Vagina (tissue), 2 donors: ENCODE results near the gene PLA2G4B. TPM values are rescaled to one million over a fixed set of nuclear protein-coding genes. Genes with fewer than 3 reads are reported as not detected.

ENCODE experiments used
- DNase-seq, 2 donors: peaks; one replicate each; pipeline ENCODE4 v3.0.0-alpha.2; 2017; ENCODE audit errors: extremely low spot score in 2 of 2
- H3K27ac ChIP-seq: fragments of 200-600 bp; sonication (generic); one replicate; pipeline ENCODE4 v1.5.1; 2019
- H3K27me3 ChIP-seq: fragments of 200-600 bp; sonication (generic); one replicate; pipeline ENCODE4 v1.5.1; 2019
- H3K36me3 ChIP-seq, 2 donors: fragments of 200-600 bp; sonication (generic); one replicate each; pipeline ENCODE4 v1.5.1; 2017 to 2019
- H3K4me1 ChIP-seq: fragments of 200-600 bp; sonication (generic); one replicate; pipeline ENCODE4 v1.5.1; 2019
- H3K4me3 ChIP-seq, 2 donors: fragments of 200-600 bp; sonication (generic); 1 replicate in 1 of 2; 2 replicates in 1 of 2; pipeline ENCODE4 v1.5.1; 2016 to 2019
- H3K9me3 ChIP-seq: fragments of 200-600 bp; sonication (generic); one replicate; pipeline ENCODE4 v1.5.1; 2019
- CTCF ChIP-seq, 3 experiments: fragments of 450-650 bp in 2 of 3; fragments of 200-600 bp in 1 of 3; sonication (generic) in 1 of 3; IDR thresholded peaks; one replicate each; pipeline ENCODE4 v1.5.1; 2017 to 2019; ENCODE audit warnings: antibody characterized with exemption in 3 of 3, mild to moderate bottlenecking in 2 of 3, moderate library complexity in 2 of 3
- POLR2A ChIP-seq, 2 donors: fragments of 450-650 bp; IDR thresholded peaks; one replicate each; pipeline ENCODE4 v1.6.1; 2017; ENCODE audit warnings: antibody characterized with exemption in 2 of 2, mild to moderate bottlenecking in 2 of 2, moderate library complexity in 2 of 2
- POLR2AphosphoS5 ChIP-seq, 2 donors: sonication (generic); formaldehyde crosslinking; IDR thresholded peaks; one replicate each; pipeline ENCODE4 v1.9.0; 2017; ENCODE audit warnings: antibody characterized with exemption in 2 of 2, mild to moderate bottlenecking in 2 of 2, low read depth in 1 of 2; ENCODE audit not compliant: insufficient read depth in 1 of 2
- intact Hi-C: fragments of 100-400 bp; cut with DNase I; formaldehyde crosslinking; loops from one replicate; pipeline ENCODE4 v1.15.1; 2023
- total RNA-seq: library from RNA; depleted of rRNA; stranded (reverse); fragments of >200 nt; gene quantifications from one replicate; pipeline ENCODE4 v1.2.3, GENCODE V29; 2016

Gene PLA2G4B
- total RNA-seq, 1 donor from 2014 or later, result 34.1 TPM

GRCh38 chr15:41812820-41813375 is 25.7 kb upstream of the PLA2G4B start:
- peaks cover 6% of the 10 kb centered on the region for H3K4me1 ChIP-seq
- peaks cover 0 to 42% of the 10 kb centered on the region in 2 donors for H3K36me3 ChIP-seq
- H3K9me3 ChIP-seq, result no peaks in the 10 kb centered on the region
- H3K27ac ChIP-seq, result no peak overlapping the region
- TF ChIP-seq POLR2AphosphoS5 (IDR thresholded peaks at IDR 0.05; ENCODE audit: insufficient read depth in 1 of 2, low read depth in 1 of 2) (no peak), CTCF (IDR thresholded peaks at IDR 0.05) (no peak), POLR2A (IDR thresholded peaks at IDR 0.05) (no peak)
- H3K4me3 ChIP-seq, result no peak overlapping the region
- no peak for DNase-seq
- intact Hi-C loops, result loop anchor here (5.0 kb wide), 2 partner anchors 41 to 211 kb away; partner anchors contain the start of gene MAPKBP1
- no peaks in the 10 kb centered on the region for H3K27me3 ChIP-seq

GRCh38 chr15:41813426-41813825 is 25.2 kb upstream of the PLA2G4B start:
- Histone ChIP-seq H3K9me3 (no peaks in the 10 kb centered on the region), H3K36me3 (peaks cover 0 to 47% of the 10 kb centered on the region in 2 donors), H3K4me1 (peaks cover 6% of the 10 kb centered on the region), H3K27me3 (no peaks in the 10 kb centered on the region), H3K27ac (no peak overlapping the region), H3K4me3 (no peak overlapping the region)
- intact Hi-C loops, result loop anchor here (5.0 kb wide), 2 partner anchors 41 to 211 kb away; partner anchors contain the start of gene MAPKBP1
- TF ChIP-seq CTCF (IDR thresholded peaks at IDR 0.05), result no peak
- TF ChIP-seq POLR2A (IDR thresholded peaks at IDR 0.05), result no peak
- no peak for TF ChIP-seq POLR2AphosphoS5 (IDR thresholded peaks at IDR 0.05; ENCODE audit: insufficient read depth in 1 of 2, low read depth in 1 of 2)
- DNase-seq, result no peak

GRCh38 chr15:41814534-41814933 is 24.1 kb upstream of the PLA2G4B start:
- intact Hi-C loops, result loop anchor here (5.0 kb wide), 2 partner anchors 42 to 212 kb away; partner anchors contain the start of gene MAPKBP1
- no peak for TF ChIP-seq POLR2A (IDR thresholded peaks at IDR 0.05)
- no peak for TF ChIP-seq CTCF (IDR thresholded peaks at IDR 0.05)
- no peak for TF ChIP-seq POLR2AphosphoS5 (IDR thresholded peaks at IDR 0.05; ENCODE audit: insufficient read depth in 1 of 2, low read depth in 1 of 2)
- Histone ChIP-seq H3K9me3 (no peaks in the 10 kb centered on the region), H3K27ac (no peak overlapping the region), H3K4me3 (no peak overlapping the region), H3K36me3 (peaks cover 0 to 57% of the 10 kb centered on the region in 2 donors), H3K4me1 (peaks cover 6% of the 10 kb centered on the region), H3K27me3 (no peaks in the 10 kb centered on the region)
- DNase-seq, result no peak

- peaks cover 0 to 74% of the 10 kb centered on the region in 2 donors for H3K36me3 ChIP-seq
- H3K9me3 ChIP-seq, result no peaks in the 10 kb centered on the region
- no peak overlapping the region for H3K27ac ChIP-seq
- no peak for DNase-seq
- H3K4me3 ChIP-seq, result no peak overlapping the region
- H3K27me3 ChIP-seq, result no peaks in the 10 kb centered on the region
- no peak for TF ChIP-seq POLR2A (IDR thresholded peaks at IDR 0.05)
- no peak for TF ChIP-seq POLR2AphosphoS5 (IDR thresholded peaks at IDR 0.05; ENCODE audit: insufficient read depth in 1 of 2, low read depth in 1 of 2)
- no peak for TF ChIP-seq CTCF (IDR thresholded peaks at IDR 0.05)
- no peaks in the 10 kb centered on the region for H3K4me1 ChIP-seq
- intact Hi-C loops, result no loop called here
These were observed 21.9 kb upstream of the PLA2G4B start for GRCh38 chr15:41816788-41817187.

GRCh38 chr15:41817327-41817726 is 21.3 kb upstream of the PLA2G4B start:
- H3K36me3 ChIP-seq, result peaks cover 0 to 76% of the 10 kb centered on the region in 2 donors
- TF ChIP-seq CTCF (IDR thresholded peaks at IDR 0.05) (no peak), POLR2AphosphoS5 (IDR thresholded peaks at IDR 0.05; ENCODE audit: insufficient read depth in 1 of 2, low read depth in 1 of 2) (no peak), POLR2A (IDR thresholded peaks at IDR 0.05) (no peak)
- intact Hi-C loops, result no loop called here

More at GRCh38 chr15:41817327-41817726, 21.3 kb upstream of the PLA2G4B start:
- Histone ChIP-seq H3K4me1 (no peaks in the 10 kb centered on the region), H3K27ac (no peak overlapping the region), H3K27me3 (no peaks in the 10 kb centered on the region), H3K4me3 (no peak overlapping the region), H3K9me3 (no peaks in the 10 kb centered on the region)
- no peak for DNase-seq
